ENCODE measurements around the gene UBXN10.

Gene UBXN10

DNA sequence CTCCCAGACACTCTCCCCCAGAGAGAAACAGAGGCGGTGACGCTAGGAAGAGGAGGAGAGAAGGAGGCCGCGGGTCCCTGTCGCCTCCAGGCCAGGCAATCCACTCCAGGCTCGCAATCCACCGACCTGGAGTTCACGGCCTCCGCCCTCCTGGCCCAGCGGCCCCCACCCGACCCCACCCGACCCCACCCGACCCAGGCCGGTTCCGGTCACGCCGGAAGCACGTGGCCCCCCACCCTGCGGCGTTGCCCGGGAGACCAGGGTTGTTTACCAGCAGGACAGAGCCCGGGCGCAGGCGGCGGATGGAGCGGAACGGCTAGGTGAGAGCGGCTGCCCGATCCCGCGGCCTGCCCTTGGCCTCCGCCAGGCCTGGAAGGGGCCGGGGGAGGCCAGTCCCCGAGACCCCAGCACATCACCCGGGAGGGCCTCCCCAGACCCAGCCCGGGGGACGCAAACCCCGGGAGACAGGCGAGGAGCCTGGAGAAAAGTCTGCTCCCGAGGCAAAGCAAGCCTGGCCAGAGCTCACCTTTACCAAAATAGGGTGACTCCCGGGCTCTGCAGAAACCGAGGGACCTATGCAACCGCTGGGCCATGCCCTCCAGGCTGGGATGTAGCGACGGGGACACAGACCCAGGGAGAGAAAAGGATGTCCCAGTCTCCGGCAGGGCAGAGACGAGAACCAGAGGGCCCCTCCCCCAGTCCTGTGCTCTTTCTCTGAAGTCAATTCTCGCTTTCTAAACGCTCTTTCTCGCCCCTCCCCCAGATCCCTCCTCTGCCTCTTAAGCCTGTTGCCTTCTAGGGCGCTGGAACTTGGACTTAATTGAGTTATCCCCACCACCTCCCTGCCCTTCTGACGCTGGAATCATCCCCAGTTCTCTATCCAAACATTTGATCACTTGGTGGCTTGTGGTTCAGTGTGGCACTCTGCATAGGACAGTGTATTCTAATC, at the start of gene UBXN10, which contains the start of gene PLA2G2C:
UBXN10 (plus strand) TSS at position 263 of the 949 bp plus-strand sequence. CDS start 4,466 bp downstream, outside the sequence.
PLA2G2C (minus strand) TSS at position 685 of the 949 bp plus-strand sequence. CDS start 9,155 bp downstream, outside the sequence.
- peak; percentile 55 to 62 for DNase-seq

- DNase-seq = no peak
These were observed 49.6 kb upstream of the UBXN10 start for GRCh38 chr1:20136249-20136648.

- DNase-seq = no peak
These were observed 48.8 kb upstream of the UBXN10 start for GRCh38 chr1:20137055-20137454.

DNA sequence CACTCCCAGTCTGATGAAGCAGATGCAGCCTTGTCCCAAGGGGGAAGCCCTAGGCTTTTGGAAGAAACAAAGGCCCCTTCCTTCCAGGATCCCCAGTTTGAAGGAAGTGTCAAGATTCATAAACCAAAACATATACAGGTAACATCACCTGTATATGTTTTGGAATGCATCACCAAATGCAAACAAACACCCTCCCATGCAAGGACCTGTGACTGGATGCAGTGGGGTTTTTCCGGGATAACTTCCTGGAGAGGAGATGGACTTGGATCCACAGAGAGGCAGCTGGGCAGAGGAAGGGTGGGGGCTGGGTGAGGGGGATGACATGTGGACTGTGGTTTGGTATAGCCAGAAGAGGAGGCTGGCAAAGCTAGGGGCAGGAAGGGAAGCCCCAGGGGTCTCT, 48.3 kb upstream of the UBXN10 start:
- no peak for DNase-seq

GRCh38 chr1:20138346-20138745, 47.5 kb upstream of the UBXN10 start:
- DNase-seq = no peak

- DNase-seq = no peak
These were observed 46.8 kb upstream of the UBXN10 start, which contains the start of gene PLA2G2F for GRCh38 chr1:20138961-20139550. PLA2G2F (plus strand) TSS chr1:20139323; CDS start chr1:20139428, 105 bp downstream.

DNA sequence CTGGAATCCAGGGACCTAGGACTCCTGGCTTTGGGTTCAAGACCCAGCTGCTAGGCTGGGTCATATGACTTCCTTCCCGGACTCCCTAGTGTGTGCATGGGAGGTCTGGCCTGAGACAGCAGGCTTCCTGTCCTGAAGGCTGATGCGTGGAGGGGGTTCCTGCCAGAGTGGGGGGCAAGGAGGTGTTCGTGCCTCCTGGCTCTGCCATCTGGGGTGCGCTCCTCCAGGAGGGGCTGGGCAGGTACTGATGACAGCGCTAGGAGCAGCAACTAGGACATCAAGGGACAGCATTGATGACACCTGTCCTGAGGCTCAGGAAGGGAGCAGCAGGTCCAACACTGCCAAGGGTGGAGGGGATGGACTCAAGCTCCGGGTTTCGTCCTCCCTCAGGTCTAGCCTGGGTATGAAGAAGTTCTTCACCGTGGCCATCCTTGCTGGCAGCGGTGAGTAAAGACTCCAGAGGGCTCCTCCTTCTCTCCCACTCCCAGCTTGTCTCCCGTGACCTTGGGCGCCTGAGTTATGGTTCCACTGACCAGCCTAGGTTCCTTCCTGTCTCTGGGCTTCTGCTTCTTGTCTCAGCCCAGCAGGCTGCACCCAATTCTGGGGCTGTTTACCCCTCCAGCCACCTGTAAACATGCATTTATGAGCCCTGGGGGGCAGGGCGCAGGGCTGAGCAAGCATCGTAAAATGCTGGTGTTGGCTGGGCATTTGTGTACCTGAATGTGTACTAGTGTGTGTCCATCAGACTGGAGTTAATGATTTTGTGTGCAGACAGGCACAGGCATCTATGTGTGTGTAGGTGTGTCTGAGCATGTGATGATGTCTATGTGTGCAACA, 45.9 kb upstream of the UBXN10 start:
- no peak for DNase-seq

GRCh38 chr1:20141001-20141400, 44.9 kb upstream of the UBXN10 start:
- DNase-seq = no peak

GRCh38 chr1:20141466-20141865, 44.4 kb upstream of the UBXN10 start:
- DNase-seq = no peak

DNA sequence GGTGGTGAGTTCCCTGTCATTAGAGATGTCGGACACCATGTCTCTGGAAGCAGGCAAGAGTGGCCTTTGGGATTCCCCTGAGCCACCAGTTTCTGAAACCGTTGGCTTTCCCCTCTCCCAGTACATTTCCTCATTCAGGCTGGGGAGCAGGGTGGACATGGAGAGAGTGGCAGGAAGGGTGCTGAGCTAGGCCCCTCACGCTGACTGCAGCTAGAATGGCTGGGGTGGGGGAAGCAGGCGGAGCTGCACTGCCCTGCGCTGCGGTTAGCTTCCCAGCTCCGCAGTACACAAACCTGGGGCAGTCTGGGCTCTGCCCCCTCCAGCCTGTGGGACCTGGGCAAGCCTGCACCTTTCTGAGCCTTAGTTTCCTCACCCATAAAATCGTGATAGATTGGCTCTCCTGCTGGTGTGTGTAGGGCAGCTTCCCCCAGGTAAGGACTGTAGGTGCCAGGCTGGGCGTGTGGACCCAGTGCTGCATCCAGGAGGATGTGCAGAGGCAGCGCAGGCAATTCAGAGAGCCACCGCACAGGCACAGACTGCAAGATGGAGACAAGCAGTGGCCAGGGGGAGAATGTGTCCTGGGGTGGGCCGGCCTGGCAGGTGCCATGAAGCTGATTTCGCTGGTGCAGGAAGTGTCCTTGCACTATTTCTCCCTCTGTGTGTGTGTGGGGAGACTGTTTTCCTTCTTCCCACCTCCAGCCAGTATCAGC, 43.7 kb upstream of the UBXN10 start:
- DNase-seq = no peak

DNA sequence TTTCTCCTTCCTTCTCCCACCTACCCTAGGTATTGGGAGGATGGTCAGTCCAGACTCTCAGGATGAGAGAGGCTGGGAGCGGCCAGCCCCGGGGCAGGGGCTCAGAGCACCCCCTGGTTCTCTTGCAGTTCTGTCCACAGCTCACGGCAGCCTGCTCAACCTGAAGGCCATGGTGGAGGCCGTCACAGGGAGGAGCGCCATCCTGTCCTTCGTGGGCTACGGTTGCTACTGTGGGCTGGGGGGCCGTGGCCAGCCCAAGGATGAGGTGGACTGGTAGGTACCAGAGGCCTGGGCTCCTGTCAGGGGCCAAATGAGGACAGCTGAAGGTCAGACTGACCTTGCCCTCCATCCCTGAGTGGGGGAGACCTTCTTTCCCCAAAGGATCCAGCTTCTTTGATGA, 42.6 kb upstream of the UBXN10 start:
- DNase-seq = no peak

GRCh38 chr1:20143734-20144565, 41.9 kb upstream of the UBXN10 start:
- DNase-seq = no peak

DNA sequence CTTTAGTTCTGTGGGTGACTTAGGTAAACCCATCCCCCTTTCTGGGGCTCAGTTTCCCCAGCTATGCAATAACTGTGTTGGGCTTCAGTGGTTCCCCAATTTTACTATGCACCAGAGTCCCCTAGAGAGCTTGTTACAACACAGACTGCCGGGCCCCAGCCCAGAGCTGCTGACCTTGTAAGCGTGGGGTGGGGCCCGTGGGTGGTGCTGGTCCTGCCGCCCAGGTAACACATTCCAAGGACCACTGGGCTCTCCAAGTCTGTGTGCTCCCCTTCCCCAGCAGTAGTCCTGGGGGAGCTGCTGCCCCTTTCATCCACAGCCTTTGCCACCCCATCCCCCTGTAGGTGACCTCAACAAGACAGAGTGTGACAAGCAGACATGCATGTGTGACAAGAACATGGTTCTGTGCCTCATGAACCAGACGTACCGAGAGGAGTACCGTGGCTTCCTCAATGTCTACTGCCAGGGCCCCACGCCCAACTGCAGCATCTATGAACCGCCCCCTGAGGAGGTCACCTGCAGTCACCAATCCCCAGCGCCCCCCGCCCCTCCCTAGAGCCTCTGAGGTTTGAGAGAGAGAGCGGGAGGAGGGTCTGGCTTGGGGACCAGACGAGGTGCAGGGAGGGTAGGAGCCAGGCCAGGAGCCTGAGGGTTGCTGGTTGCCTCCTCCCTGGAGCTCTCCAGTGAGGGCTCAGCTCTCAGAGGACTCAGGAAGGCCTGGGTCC, 37.9 kb upstream of the UBXN10 start:
- DNase-seq = no peak

GRCh38 chr1:20148571-20149500, 37.1 kb upstream of the UBXN10 start:
- DNase-seq = no peak

DNA sequence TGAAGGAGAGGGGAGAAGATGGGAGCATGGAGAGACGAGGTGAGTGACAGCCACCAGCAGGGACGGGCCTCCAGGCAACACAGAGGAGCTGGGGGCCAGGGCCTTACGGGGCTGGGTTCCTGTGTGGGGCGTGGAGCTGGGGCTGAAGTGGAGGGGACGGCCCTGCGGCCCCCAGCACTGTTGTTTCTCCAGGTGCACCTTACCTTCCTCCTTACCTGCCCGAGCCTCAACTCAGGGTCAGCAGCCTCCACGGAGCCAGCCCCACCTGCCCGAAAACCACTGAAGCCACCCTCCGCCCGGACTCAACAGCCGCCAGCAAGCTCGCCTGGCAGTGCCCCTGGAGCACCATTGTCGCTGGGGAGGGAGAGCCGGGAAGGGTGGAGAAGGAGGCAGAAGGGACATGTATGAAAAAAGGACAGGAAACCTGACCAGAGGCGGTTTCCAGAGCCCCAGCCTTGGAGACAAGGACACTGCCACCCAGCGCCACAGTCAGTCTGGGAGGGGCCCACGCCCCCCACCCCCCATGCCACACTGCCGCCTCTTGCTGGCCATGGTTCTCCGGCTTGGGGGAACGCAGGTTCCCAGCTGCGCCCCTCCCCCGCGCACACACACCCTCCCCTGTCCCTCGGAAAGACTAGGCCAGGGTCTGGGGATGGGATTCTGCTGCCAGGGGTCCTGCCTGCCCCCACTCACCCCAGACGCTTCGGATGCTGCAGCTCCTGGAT, 36.1 kb upstream of the UBXN10 start:
- no peak for DNase-seq

- no peak for DNase-seq
These were observed 35.6 kb upstream of the UBXN10 start for GRCh38 chr1:20150326-20150705.

- DNase-seq = no peak
These were observed 34.9 kb upstream of the UBXN10 start for GRCh38 chr1:20150969-20151368.

GRCh38 chr1:20151906-20152598, 33.8 kb upstream of the UBXN10 start:
- peak; percentile 69 to 76 for DNase-seq

Measured in stimulated activated CD4-positive, alpha-beta T cell treated with anti-CD3 and anti-CD28 coated beads, Interleukin-4, amount 100 ng/mL, for 4 hours (primary cell).